ENCODE results near the gene LHFPL3.

LHFPL3 gene

DNA sequence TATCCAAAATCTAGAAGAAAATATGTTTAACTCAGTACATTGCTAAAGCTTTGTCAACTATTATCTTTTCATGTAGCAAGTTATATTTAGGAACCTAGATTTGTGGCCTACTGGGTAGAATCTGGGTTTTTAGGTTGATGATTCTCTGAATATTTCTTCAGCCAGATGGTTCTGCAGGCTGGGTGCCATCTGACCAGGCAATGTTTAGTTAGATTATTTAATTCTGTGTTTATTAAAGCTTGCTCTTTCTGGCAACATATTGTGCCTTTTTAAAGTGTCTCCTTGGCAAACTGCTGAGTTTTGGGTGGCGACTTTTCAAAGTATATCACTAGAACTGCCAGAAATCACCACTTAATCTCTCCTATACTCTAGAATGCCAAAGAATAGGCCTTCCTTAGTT lies 114.1 kb downstream of the LHFPL3 start:
- H3K4me3 ChIP-seq (replicated peaks; ENCODE audit: insufficient read depth, low read length): no peak overlapping the region
- TF ChIP-seq, protein P1, sequence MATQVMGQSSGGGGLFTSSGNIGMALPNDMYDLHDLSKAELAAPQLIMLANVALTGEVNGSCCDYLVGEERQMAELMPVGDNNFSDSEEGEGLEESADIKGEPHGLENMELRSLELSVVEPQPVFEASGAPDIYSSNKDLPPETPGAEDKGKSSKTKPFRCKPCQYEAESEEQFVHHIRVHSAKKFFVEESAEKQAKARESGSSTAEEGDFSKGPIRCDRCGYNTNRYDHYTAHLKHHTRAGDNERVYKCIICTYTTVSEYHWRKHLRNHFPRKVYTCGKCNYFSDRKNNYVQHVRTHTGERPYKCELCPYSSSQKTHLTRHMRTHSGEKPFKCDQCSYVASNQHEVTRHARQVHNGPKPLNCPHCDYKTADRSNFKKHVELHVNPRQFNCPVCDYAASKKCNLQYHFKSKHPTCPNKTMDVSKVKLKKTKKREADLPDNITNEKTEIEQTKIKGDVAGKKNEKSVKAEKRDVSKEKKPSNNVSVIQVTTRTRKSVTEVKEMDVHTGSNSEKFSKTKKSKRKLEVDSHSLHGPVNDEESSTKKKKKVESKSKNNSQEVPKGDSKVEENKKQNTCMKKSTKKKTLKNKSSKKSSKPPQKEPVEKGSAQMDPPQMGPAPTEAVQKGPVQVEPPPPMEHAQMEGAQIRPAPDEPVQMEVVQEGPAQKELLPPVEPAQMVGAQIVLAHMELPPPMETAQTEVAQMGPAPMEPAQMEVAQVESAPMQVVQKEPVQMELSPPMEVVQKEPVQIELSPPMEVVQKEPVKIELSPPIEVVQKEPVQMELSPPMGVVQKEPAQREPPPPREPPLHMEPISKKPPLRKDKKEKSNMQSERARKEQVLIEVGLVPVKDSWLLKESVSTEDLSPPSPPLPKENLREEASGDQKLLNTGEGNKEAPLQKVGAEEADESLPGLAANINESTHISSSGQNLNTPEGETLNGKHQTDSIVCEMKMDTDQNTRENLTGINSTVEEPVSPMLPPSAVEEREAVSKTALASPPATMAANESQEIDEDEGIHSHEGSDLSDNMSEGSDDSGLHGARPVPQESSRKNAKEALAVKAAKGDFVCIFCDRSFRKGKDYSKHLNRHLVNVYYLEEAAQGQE (IDR thresholded peaks at IDR 0.05; ENCODE audit: insufficient replicate concordance, low read depth): no peak
- TF ChIP-seq GABPA (IDR thresholded peaks at IDR 0.05; ENCODE audit: low read depth) (no peak), SPI1 (IDR thresholded peaks at IDR 0.05; ENCODE audit: borderline replicate concordance, low read depth) (no peak), POLR2AphosphoS5 (IDR thresholded peaks at IDR 0.05; ENCODE audit: low read depth) (no peak)
- TF ChIP-seq, protein P2, sequence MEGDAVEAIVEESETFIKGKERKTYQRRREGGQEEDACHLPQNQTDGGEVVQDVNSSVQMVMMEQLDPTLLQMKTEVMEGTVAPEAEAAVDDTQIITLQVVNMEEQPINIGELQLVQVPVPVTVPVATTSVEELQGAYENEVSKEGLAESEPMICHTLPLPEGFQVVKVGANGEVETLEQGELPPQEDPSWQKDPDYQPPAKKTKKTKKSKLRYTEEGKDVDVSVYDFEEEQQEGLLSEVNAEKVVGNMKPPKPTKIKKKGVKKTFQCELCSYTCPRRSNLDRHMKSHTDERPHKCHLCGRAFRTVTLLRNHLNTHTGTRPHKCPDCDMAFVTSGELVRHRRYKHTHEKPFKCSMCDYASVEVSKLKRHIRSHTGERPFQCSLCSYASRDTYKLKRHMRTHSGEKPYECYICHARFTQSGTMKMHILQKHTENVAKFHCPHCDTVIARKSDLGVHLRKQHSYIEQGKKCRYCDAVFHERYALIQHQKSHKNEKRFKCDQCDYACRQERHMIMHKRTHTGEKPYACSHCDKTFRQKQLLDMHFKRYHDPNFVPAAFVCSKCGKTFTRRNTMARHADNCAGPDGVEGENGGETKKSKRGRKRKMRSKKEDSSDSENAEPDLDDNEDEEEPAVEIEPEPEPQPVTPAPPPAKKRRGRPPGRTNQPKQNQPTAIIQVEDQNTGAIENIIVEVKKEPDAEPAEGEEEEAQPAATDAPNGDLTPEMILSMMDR (IDR thresholded peaks at IDR 0.05; ENCODE audit: insufficient read depth, low read length): no peak
- no peak for DNase-seq (ENCODE audit: low read depth in 1 of 2, low spot score in 1 of 2)
- H3K27ac ChIP-seq (replicated peaks): no peak overlapping the region
- H3K27me3 ChIP-seq (ENCODE audit: insufficient read depth, poor library complexity, severe bottlenecking): no peaks in the 10 kb centered on the region

- no peak for DNase-seq (ENCODE audit: low read depth in 1 of 2, low spot score in 1 of 2)
- Histone ChIP-seq H3K27me3 (ENCODE audit: insufficient read depth, poor library complexity, severe bottlenecking) (no peaks in the 10 kb centered on the region), H3K27ac (replicated peaks) (no peak overlapping the region), H3K4me3 (replicated peaks; ENCODE audit: insufficient read depth, low read length) (no peak overlapping the region)
- no peak for TF ChIP-seq GABPA (IDR thresholded peaks at IDR 0.05; ENCODE audit: low read depth)
- TF ChIP-seq, protein P2 (IDR thresholded peaks at IDR 0.05; ENCODE audit: insufficient read depth, low read length): no peak
- no peak for TF ChIP-seq SPI1 (IDR thresholded peaks at IDR 0.05; ENCODE audit: borderline replicate concordance, low read depth)
Measured at GRCh38 chr7:104444017-104444416, 115.6 kb downstream of the LHFPL3 start.

DNA sequence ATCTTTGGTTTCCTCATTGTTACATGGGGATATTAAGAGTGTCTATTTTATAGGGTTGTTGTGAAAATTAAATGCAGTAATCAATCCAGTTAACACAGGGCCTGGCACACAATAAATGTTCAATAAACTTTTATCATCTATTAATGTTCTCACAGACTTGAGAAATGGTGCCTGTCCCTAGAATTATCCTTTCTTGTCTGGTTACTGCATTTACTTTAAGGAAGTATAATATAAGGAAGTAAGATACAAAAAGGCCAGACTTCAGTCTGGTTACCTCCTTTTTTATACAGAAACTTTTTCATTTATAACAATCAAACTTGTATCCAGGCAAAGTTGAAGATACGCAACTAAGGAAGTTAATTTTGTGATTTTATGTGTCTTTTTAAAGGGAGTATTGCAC lies 117.0 kb downstream of the LHFPL3 start:
- H3K4me3 ChIP-seq (replicated peaks; ENCODE audit: insufficient read depth, low read length): no peak overlapping the region
- DNase-seq (ENCODE audit: low read depth in 1 of 2, low spot score in 1 of 2): no peak
- H3K27me3 ChIP-seq (ENCODE audit: insufficient read depth, poor library complexity, severe bottlenecking): no peaks in the 10 kb centered on the region
- no peak for TF ChIP-seq SPI1 (IDR thresholded peaks at IDR 0.05; ENCODE audit: borderline replicate concordance, low read depth)
- TF ChIP-seq POLR2AphosphoS5 (IDR thresholded peaks at IDR 0.05; ENCODE audit: low read depth): no peak
- no peak for TF ChIP-seq GABPA (IDR thresholded peaks at IDR 0.05; ENCODE audit: low read depth)
- TF ChIP-seq, protein P1 (IDR thresholded peaks at IDR 0.05; ENCODE audit: insufficient replicate concordance, low read depth): no peak
- TF ChIP-seq, protein P2 (IDR thresholded peaks at IDR 0.05; ENCODE audit: insufficient read depth, low read length): no peak
- H3K27ac ChIP-seq (replicated peaks): no peak overlapping the region

DNA sequence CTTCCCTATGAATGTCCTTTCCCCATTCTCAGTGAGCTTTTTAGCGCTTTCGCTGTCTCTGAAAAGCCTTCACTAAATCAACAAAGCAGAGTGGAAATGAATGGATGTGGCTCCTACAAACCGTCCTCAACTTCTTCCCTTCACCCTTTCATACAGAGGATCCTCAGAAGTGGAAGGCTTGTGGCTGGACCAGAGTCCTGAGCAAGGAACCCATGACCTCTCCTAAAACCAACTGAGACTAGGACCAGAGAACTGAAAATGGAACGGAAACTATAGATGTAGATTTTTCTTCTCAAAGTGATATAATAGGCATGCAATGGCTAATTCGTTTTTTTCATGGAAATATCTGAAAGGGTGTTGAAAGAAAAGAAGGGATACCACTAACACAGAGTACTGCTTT lies 122.5 kb downstream of the LHFPL3 start:
- DNase-seq (ENCODE audit: low read depth in 1 of 2, low spot score in 1 of 2): no peak
- TF ChIP-seq, protein P1 (IDR thresholded peaks at IDR 0.05; ENCODE audit: insufficient replicate concordance, low read depth): no peak
- TF ChIP-seq GABPA (IDR thresholded peaks at IDR 0.05; ENCODE audit: low read depth) (no peak), SPI1 (IDR thresholded peaks at IDR 0.05; ENCODE audit: borderline replicate concordance, low read depth) (no peak), POLR2AphosphoS5 (IDR thresholded peaks at IDR 0.05; ENCODE audit: low read depth) (no peak)
- TF ChIP-seq, protein P2 (IDR thresholded peaks at IDR 0.05; ENCODE audit: insufficient read depth, low read length): no peak
- Histone ChIP-seq H3K27ac (replicated peaks) (no peak overlapping the region), H3K27me3 (ENCODE audit: insufficient read depth, poor library complexity, severe bottlenecking) (no peaks in the 10 kb centered on the region), H3K4me3 (replicated peaks; ENCODE audit: insufficient read depth, low read length) (no peak overlapping the region)
